ENCODE results near the gene LRRC8A. TPM values are rescaled to one million over a fixed set of nuclear protein-coding genes. Genes with fewer than 3 reads are reported as not detected.

LRRC8A gene
- total and polyA plus RNA-seq, 2 of the 13 experiments (the other 11 are each of a cell fraction or from before 2014, with no cell fraction given), result 16.1 to 40.6 TPM

- no peak for TF ChIP-seq IKZF1 (IDR thresholded peaks at IDR 0.05)
- TF ChIP-seq HINFP (CRISPR knock-in tag; IDR thresholded peaks at IDR 0.05; ENCODE audit: low read depth), result no peak
- peak; percentile 57; the same call in 1 of the 2 replicates for TF ChIP-seq RXRB (CRISPR knock-in tag; IDR thresholded peaks at IDR 0.05; ENCODE audit: borderline replicate concordance)
- no peak for TF ChIP-seq AHR (CRISPR knock-in tag; IDR thresholded peaks at IDR 0.05)
- 0 out of 2 replicates have a peak, but pooled peaks have one; percentile 29 for TF ChIP-seq WIZ (CRISPR knock-in tag; IDR thresholded peaks at IDR 0.05)
- no peak for TF ChIP-seq SNRNP70 (IDR thresholded peaks at IDR 0.05; ENCODE audit: low read depth, low read length)
- 0 out of 2 replicates have a peak, but pooled peaks have one; percentile 61 for TF ChIP-seq THAP7 (CRISPR knock-in tag; IDR thresholded peaks at IDR 0.05)
- no peak for TF ChIP-seq DNMT1 (CRISPR knock-in tag; IDR thresholded peaks at IDR 0.05)
- no peak for TF ChIP-seq ZNF510 (CRISPR knock-in tag; IDR thresholded peaks at IDR 0.05; ENCODE audit: low read depth)
- peak; percentile 78; the same call in 1 of the 2 replicates for TF ChIP-seq ATF7-NPFF (CRISPR knock-in tag; IDR thresholded peaks at IDR 0.05; ENCODE audit: low read depth)
- TF ChIP-seq HOXA3 (CRISPR knock-in tag; IDR thresholded peaks at IDR 0.05), result peak; percentile 84
- peak; percentile 22; the same call in 1 of the 2 replicates for TF ChIP-seq MIER3 (CRISPR knock-in tag; IDR thresholded peaks at IDR 0.05; ENCODE audit: borderline replicate concordance)
- no peak for TF ChIP-seq KLF11 (CRISPR knock-in tag; IDR thresholded peaks at IDR 0.05)
- TF ChIP-seq MIER2 (CRISPR knock-in tag; IDR thresholded peaks at IDR 0.05), result no peak
- no peak for TF ChIP-seq YY1 (IDR thresholded peaks at IDR 0.05; ENCODE audit: insufficient read depth, insufficient replicate concordance, low read depth, low read length)
- TF ChIP-seq MBD4 (IDR thresholded peaks at IDR 0.05; ENCODE audit: borderline replicate concordance, low read length), result no peak
- TF ChIP-seq YEATS4 (CRISPR knock-in tag; IDR thresholded peaks at IDR 0.05; ENCODE audit: borderline replicate concordance), result peak; percentile 46; the same call in 1 of the 2 replicates
- TF ChIP-seq ZNF816 (CRISPR knock-in tag; IDR thresholded peaks at IDR 0.05; ENCODE audit: borderline replicate concordance), result no peak
- no peak for TF ChIP-seq ZNF180 (CRISPR knock-in tag; IDR thresholded peaks at IDR 0.05; ENCODE audit: borderline replicate concordance, low read depth)
- TF ChIP-seq ZNF317 (CRISPR knock-in tag; IDR thresholded peaks at IDR 0.05), result 0 out of 2 replicates have a peak, but pooled peaks have one; percentile 17
- peak; percentile 24; the same call in 1 of the 2 replicates for TF ChIP-seq NR2F6 (IDR thresholded peaks at IDR 0.05)
- TF ChIP-seq NR2F6 (CRISPR knock-in tag; IDR thresholded peaks at IDR 0.05), result peak; percentile 59; the same call in 1 of the 2 replicates
- TF ChIP-seq ZNF383 (CRISPR knock-in tag; IDR thresholded peaks at IDR 0.05; ENCODE audit: borderline replicate concordance), result no peak
- no peak for TF ChIP-seq DNMT3B (CRISPR knock-in tag; conservative IDR thresholded peaks at IDR 0.05)
- no peak for TF ChIP-seq ZBTB39 (CRISPR knock-in tag; IDR thresholded peaks at IDR 0.05)
- TF ChIP-seq NCOA1 (CRISPR knock-in tag; IDR thresholded peaks at IDR 0.05), result no peak
- TF ChIP-seq KDM2A (CRISPR knock-in tag; IDR thresholded peaks at IDR 0.05; ENCODE audit: borderline replicate concordance, low read depth), result 0 out of 2 replicates have a peak, but pooled peaks have one; percentile 35
- TF ChIP-seq ZFYVE20 (CRISPR knock-in tag; IDR thresholded peaks at IDR 0.05; ENCODE audit: borderline replicate concordance, low read depth), result no peak
- TF ChIP-seq ZNF3 (CRISPR knock-in tag; IDR thresholded peaks at IDR 0.05), result no peak
Observed at GRCh38 chr9:128917151-128917849, 35.4 kb downstream of the LRRC8A start (continued).
